ENCODE results near the gene FBXL5. TPM values are rescaled to one million over a fixed set of nuclear protein-coding genes. Genes with fewer than 3 reads are reported as not detected.

Gene FBXL5
- total RNA-seq, 1 donor from 2014 or later, result 44.1 TPM

GRCh38 chr4:15592799-15593198 is 62.4 kb downstream of the FBXL5 start:
- H3K4me3 ChIP-seq (ENCODE audit: low read depth, low read length), result no peak overlapping the region
- H3K36me3 ChIP-seq (ENCODE audit: control insufficient read depth, insufficient read depth, low read length), result no peaks in the 10 kb centered on the region
- no peaks in the 10 kb centered on the region for H3K27me3 ChIP-seq (ENCODE audit: control insufficient read depth, insufficient read depth, low read length)
- TF ChIP-seq CTCF (IDR thresholded peaks at IDR 0.05; ENCODE audit: insufficient read depth, low read length, poor library complexity, severe bottlenecking), result no peak
- DNase-seq (ENCODE audit: low read depth), result no peak

- no peak overlapping the region for H3K4me3 ChIP-seq (ENCODE audit: low read depth, low read length)
- no peak for DNase-seq (ENCODE audit: low read depth)
- no peaks in the 10 kb centered on the region for H3K36me3 ChIP-seq (ENCODE audit: control insufficient read depth, insufficient read depth, low read length)
- no peak for TF ChIP-seq CTCF (IDR thresholded peaks at IDR 0.05; ENCODE audit: insufficient read depth, low read length, poor library complexity, severe bottlenecking)
- no peaks in the 10 kb centered on the region for H3K27me3 ChIP-seq (ENCODE audit: control insufficient read depth, insufficient read depth, low read length)
These were observed 67.5 kb downstream of the FBXL5 start for GRCh38 chr4:15587649-15588048.

- no peak for DNase-seq (ENCODE audit: low read depth)
- H3K36me3 ChIP-seq (ENCODE audit: control insufficient read depth, insufficient read depth, low read length), result no peaks in the 10 kb centered on the region
- no peak for TF ChIP-seq CTCF (IDR thresholded peaks at IDR 0.05; ENCODE audit: insufficient read depth, low read length, poor library complexity, severe bottlenecking)
- no peaks in the 10 kb centered on the region for H3K27me3 ChIP-seq (ENCODE audit: control insufficient read depth, insufficient read depth, low read length)
- no peak overlapping the region for H3K4me3 ChIP-seq (ENCODE audit: low read depth, low read length)
These were observed 69.1 kb downstream of the FBXL5 start for GRCh38 chr4:15586066-15586465.

GRCh38 chr4:15585331-15585730 is 69.8 kb downstream of the FBXL5 start:
- Histone ChIP-seq H3K27me3 (ENCODE audit: control insufficient read depth, insufficient read depth, low read length) (no peaks in the 10 kb centered on the region), H3K36me3 (ENCODE audit: control insufficient read depth, insufficient read depth, low read length) (no peaks in the 10 kb centered on the region), H3K4me3 (ENCODE audit: low read depth, low read length) (no peak overlapping the region)
- no peak for DNase-seq (ENCODE audit: low read depth)
- TF ChIP-seq CTCF (IDR thresholded peaks at IDR 0.05; ENCODE audit: insufficient read depth, low read length, poor library complexity, severe bottlenecking), result no peak

GRCh38 chr4:15584785-15585184 is 70.4 kb downstream of the FBXL5 start:
- no peak for TF ChIP-seq CTCF (IDR thresholded peaks at IDR 0.05; ENCODE audit: insufficient read depth, low read length, poor library complexity, severe bottlenecking)
- H3K36me3 ChIP-seq (ENCODE audit: control insufficient read depth, insufficient read depth, low read length), result no peaks in the 10 kb centered on the region
- DNase-seq (ENCODE audit: low read depth), result no peak
- H3K4me3 ChIP-seq (ENCODE audit: low read depth, low read length), result no peak overlapping the region
- H3K27me3 ChIP-seq (ENCODE audit: control insufficient read depth, insufficient read depth, low read length), result no peaks in the 10 kb centered on the region

GRCh38 chr4:15577508-15577907 is 77.6 kb downstream of the FBXL5 start:
- H3K36me3 ChIP-seq (ENCODE audit: control insufficient read depth, insufficient read depth, low read length), result no peaks in the 10 kb centered on the region
- no peak overlapping the region for H3K4me3 ChIP-seq (ENCODE audit: low read depth, low read length)
- TF ChIP-seq CTCF (IDR thresholded peaks at IDR 0.05; ENCODE audit: insufficient read depth, low read length, poor library complexity, severe bottlenecking), result no peak
- no peaks in the 10 kb centered on the region for H3K27me3 ChIP-seq (ENCODE audit: control insufficient read depth, insufficient read depth, low read length)
- DNase-seq (ENCODE audit: low read depth), result no peak

Measured in kidney epithelial cell (primary cell).